ENCODE data around the gene SEZ6.

Gene SEZ6

DNA sequence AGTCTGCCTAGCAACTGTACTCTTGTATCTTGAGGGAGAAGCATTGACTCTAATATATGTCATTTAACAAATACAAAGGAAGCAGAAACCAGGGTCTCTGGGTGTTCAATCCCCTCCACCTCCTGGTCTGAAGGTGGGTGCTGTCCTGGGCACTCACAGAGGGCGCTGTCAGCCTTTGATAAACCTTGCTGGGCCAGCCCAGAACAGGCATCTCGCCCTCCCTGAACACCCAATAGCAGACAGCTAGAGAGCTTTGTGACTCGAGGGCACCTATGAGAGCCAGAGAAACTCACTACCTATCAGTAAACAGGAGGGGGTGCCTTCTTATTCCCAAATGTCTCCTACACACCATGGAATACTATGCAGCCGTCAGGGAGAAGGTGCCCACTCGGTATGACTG is 30.8 kb upstream of the SEZ6 start:
- DNase-seq, result no peak

- DNase-seq, result no peak
Measured at GRCh38 chr17:29034510-29034909, 28.7 kb upstream of the SEZ6 start.

DNA sequence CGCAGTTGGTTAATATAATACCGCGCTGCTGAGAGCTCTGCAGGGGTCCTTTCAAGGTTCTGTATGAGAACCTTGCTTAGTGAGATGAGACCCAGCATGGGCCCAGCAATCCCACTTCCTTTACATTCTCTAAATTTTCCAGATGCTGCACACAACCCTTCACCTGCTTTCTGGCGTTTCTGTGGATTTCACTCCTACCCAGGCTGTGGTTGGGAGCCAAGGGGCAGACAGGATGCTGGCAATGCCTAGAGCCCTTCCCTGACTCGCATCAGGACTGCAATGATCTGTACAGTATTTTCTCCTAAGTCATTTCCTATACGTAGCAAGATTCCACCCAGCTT is 27.0 kb upstream of the SEZ6 start:
- no peak for DNase-seq

GRCh38 chr17:29032013-29032856 is 26.4 kb upstream of the SEZ6 start:
- DNase-seq, result no peak

- DNase-seq, result no peak
Measured at GRCh38 chr17:29031488-29031887, 25.7 kb upstream of the SEZ6 start.

DNA sequence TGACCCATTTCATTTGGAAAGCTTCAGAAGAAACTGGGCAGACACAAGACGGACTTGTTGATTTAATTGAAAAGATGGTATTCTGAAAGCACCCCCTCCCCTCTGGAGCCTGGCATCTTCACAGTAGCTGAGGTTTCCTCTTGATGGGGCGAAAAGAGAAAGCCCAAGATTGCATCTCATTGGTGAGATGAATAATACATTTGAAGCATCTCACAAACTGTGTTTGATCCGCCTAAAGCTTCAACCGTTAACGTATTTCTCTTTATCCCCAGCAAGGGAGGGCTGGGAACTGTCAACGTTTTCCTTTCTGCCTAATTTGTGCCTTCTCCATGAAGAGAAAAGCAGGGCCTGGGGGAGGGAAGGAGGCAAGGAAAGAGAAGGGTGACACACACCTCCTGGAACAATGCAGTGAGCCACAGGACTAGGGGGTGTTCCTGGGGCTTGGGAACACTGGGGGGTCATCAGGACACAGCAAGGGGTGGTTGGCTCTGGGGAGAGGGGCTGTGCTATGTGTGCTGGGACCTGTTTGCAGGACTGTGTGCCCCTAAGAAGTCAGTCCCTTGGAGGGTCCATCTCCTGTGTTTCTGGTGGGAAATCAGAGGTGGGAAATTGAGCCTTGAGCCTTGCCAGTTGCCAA is 18.6 kb upstream of the SEZ6 start:
- no peak for DNase-seq

GRCh38 chr17:29022074-29022473 is 16.2 kb upstream of the SEZ6 start:
- no peak for DNase-seq

- no peak for DNase-seq
Measured at GRCh38 chr17:29021226-29021625, 15.4 kb upstream of the SEZ6 start.

DNA sequence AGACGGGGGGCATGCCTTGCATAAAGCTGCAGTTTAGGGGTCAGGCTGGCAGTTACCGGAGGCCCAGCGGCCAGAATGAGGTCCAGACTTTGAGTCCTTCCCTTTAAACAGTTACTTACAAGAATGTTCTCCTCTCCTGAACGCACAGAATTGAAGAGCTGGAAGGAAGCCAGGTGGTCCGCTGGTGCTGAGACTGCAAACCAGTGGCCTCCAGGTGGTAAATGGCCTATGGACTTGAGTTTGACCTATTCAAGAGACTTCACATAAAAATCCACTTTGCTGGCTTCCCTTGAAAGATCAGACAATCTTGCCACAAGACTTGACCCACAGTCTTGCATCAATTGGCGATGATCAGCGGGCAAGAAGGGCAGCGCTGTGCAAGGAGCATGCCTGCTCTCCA is 14.7 kb upstream of the SEZ6 start:
- DNase-seq, result no peak

DNA sequence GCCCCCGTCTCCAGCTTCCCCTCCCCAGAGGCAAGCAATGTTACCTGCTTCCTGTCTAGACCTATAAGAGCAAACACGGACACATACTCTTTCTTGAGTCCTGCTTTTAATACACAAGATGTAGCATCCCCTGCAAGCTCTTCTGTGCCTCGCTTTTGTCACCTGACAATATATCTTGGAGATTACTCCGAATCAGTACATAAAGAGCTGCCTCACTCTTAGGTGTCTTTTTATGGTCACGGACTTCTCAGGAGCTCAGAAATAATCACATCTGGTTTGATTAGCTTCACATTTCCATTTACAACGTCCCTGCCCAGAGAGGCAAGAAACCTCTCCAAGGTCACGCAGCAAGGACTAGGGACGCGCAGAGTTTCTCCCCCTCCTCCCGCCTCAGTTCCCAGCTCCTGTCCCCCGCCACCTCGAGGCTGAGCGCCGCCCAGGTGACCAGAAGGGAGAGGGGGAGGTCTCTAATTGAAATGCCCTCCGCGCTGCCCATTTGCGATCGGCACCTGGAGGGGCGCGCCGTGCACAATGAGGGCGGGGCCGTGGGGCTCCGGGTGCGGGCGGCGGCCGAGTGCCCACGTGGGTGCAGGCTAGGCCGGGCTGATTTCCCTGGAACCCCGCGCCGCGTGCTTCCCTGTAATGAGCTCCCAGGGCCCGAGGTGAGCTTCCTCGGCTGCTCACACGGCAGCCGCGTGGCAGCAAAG is 13.8 kb upstream of the SEZ6 start:
- DNase-seq, result no peak

DNA sequence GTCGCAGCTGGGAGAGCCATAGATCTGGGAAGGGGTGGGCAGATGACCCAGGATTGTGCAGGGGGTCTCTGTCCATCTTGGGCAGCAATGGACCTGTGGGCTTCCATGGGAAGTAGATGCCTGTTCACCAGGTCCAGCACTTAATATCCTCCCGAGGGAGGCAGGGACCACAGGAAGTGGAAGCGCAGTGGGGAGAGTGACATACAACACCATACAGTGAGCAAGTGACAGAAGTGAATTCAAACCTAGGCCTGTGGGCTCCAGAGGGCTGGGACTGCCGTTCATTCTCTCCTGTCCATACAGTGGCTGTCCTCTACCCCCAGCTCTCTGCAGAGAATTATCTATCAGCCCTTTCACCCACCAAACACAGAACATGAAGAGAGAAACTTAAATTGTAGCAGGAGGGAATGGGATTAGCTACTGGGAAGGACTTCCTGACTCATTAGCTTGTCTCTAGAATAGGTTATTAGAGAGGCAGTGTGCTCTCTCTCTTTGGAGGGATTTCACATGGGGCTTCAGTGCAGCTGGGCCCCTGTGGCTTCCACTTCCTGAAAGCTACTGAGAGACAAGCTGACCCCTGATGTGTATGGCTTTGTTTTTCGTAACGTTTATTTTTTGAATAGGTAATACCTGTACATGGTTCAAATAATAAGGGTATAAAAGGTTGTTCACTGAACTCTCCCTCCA is 13.1 kb upstream of the SEZ6 start:
- no peak for DNase-seq

GRCh38 chr17:29016345-29017210 is 10.7 kb upstream of the SEZ6 start:
- no peak for DNase-seq

GRCh38 chr17:29014716-29015115 is 8.9 kb upstream of the SEZ6 start:
- DNase-seq, result no peak

DNA sequence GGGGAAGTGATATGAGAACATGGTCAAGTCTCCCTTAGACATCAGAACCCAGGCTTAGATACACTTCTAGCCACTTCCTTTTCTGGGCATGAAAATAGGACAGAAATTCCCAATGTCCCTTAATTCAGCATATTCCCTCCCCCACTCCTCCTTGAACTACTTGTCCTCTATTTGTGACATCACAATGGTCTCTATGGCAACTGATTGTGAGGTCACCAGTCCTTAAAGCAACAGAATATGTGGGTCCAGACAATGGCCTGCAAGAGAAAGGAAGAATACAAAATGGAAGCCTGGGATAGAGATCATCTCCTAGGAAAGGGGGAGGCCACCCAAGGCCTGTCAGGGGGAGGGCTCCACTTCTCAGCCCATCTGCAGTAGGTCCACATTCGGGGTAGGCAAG is 6.7 kb upstream of the SEZ6 start:
- no peak for DNase-seq

DNA sequence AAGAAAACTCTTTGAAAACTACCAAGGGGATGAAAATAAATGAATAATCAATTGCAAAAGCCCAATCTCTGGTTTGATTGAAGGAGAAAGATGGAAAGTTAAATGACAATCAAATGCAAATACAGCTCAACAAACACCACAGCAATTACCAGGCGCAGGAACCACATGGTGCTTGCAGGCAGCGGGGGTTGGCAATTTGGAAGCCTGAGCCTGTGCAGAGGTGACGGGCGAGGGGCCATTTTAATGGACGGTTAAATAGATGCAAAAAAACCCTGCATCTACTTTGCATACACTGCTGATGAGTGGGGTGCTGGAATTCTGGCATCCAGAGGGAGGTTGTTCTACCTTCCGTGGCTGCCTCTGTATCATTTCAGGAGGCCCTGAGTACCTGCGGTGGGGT is 4.8 kb upstream of the SEZ6 start:
- no peak for DNase-seq

DNA sequence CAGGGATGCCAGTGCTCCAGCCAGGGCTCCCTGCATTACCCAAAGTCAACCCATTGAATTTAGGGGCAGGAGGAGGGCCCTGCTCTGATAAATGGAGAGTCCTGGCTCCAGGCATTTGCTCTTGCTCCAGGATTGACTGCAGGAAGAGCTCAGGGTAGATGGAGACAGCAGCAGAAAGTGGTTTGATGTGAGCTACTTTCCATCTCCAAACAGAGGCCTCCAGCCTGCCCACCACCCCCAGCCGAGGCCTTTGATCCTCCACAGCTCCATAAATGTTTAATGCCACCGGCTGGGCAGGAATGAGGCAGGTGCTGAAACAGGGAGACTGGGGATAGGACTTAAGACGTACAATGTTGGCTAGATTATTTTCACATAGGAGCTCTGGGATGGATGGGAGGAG is 4.3 kb upstream of the SEZ6 start:
- no peak for DNase-seq

GRCh38 chr17:29008591-29008990 is 2.8 kb upstream of the SEZ6 start:
- no peak for DNase-seq

GRCh38 chr17:29007860-29008455 is 2.1 kb upstream of the SEZ6 start:
- no peak for DNase-seq

GRCh38 chr17:29007456-29007855 is 1.6 kb upstream of the SEZ6 start:
- DNase-seq, result no peak

DNA sequence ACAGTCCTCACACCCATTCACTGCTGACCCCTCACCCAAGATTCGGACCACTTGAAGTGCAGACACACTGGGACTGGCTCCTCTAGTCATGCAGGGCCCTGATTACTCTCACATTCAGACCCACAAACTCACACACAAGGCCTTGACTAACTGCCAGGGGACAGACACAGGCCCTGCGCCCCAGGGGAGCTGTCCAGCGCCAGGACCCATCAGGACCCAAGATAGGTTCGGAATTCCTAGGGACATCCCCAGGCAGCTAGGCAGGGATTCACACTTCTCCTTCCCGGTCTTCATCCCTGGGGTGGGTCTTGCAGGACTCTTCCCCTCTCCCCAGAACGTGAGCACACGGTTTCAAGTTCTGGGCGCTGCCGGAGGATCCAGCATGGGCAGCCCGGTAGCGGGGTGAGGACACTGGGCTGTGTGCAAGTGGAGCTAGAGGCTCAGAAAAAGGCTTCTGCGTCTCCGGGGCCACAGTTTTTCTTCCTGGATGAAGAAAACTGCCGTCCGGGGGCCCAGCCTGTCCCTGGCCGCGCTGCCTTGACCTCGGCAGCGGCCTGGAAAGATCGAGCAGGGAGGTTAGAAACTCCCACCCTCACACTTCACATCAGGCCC is 1.6 kb downstream of the SEZ6 start:
- no peak for DNase-seq

DNA sequence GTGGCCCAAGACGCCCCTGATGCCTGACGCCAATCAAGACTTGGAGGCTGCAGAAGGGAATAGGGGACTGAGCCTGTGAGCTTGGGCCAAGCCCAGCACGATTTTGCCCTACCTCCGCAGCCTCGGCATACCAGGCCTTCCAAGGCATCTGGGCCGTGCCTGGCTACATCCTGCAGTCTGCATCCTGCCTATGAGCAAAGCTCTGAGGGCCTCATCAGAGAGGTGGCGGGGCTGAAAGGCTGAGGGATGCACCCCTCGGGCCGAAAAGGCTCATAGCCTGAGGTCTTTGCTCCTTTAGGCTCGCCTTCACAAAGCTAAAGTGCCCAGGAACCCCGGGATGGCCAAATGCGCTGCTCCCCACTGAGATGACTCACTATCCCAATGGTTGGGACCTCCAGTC is 2.5 kb downstream of the SEZ6 start:
- no peak for DNase-seq

GRCh38 chr17:29002811-29003210 is 3.0 kb downstream of the SEZ6 start:
- no peak for DNase-seq
